HG03469 (cell line): ENCODE data around the gene PASK.
A peak's percentile ranks its signal among the peaks of the same experiment; 100 is the strongest.
"Not testable (repeated sequence)": the region's sequence is repeated elsewhere in the genome, so short reads cannot be mapped to it uniquely, and the experiment has no call there.

Source experiments
- ATAC-seq: cut with Tn5 transposase; IDR thresholded peaks from one replicate; pipeline ENCODE4 v1.9.1; 2021; ENCODE audit warnings: mild to moderate bottlenecking, moderate library complexity, moderate number of reproducible peaks; ENCODE audit not compliant: unreplicated experiment

Gene PASK

GRCh38 chr2:241109210-241110088, 39.8 kb downstream of the PASK start:
- ATAC-seq, result no peak

- no peak for ATAC-seq
These were observed 40.7 kb downstream of the PASK start for GRCh38 chr2:241108271-241109209.

GRCh38 chr2:241107031-241107783, 42.1 kb downstream of the PASK start:
- no peak for ATAC-seq

- no peak for ATAC-seq
These were observed 43.6 kb downstream of the PASK start for GRCh38 chr2:241105641-241106040.

GRCh38 chr2:241104611-241105010, 44.7 kb downstream of the PASK start:
- ATAC-seq, result not testable (repeated sequence)

GRCh38 chr2:241103176-241103595, 46.1 kb downstream of the PASK start:
- no peak for ATAC-seq

- peak; percentile 65 for ATAC-seq
These were observed 47.0 kb downstream of the PASK start, which contains the start of gene MTERF4 for GRCh38 chr2:241102239-241102803. MTERF4 (minus strand) TSS chr2:241102287; CDS start chr2:241102273, 14 bp downstream.

- ATAC-seq, result no peak
These were observed 50.0 kb downstream of the PASK start for GRCh38 chr2:241099246-241099645.

- no peak for ATAC-seq
These were observed 52.3 kb downstream of the PASK start for GRCh38 chr2:241096979-241097378.

- ATAC-seq, result no peak
These were observed 53.5 kb downstream of the PASK start for GRCh38 chr2:241095594-241096290.

- no peak for ATAC-seq
These were observed 54.3 kb downstream of the PASK start for GRCh38 chr2:241094924-241095420.

- ATAC-seq, result no peak
These were observed 55.1 kb downstream of the PASK start for GRCh38 chr2:241094172-241094571.

GRCh38 chr2:241093133-241093781, 56.0 kb downstream of the PASK start:
- ATAC-seq, result not testable (repeated sequence)

- no peak for ATAC-seq
These were observed 56.6 kb downstream of the PASK start for GRCh38 chr2:241092677-241093076.

GRCh38 chr2:241091734-241092445, 57.4 kb downstream of the PASK start:
- no peak for ATAC-seq

- no peak for ATAC-seq
These were observed 58.1 kb downstream of the PASK start for GRCh38 chr2:241091201-241091600.

GRCh38 chr2:241088791-241089732, 60.2 kb downstream of the PASK start:
- ATAC-seq, result no peak
